B cell (primary cell): ENCODE measurements around the gene SLC5A10. TPM values are rescaled to one million over a fixed set of nuclear protein-coding genes. Genes with fewer than 3 reads are reported as not detected.

ENCODE experiments used
- ATAC-seq: fragments of 200-7000 bp; cut with Tn5 transposase; one replicate; pipeline ENCODE4 v1.10.0; 2021; ENCODE audit warnings: low read depth, mild to moderate bottlenecking, moderate number of reproducible peaks, moderate library complexity
- CTCF ChIA-PET: fragments of 350-600 bp; sonication (Branson Sonifier 250); formaldehyde crosslinking; loops from one replicate; lab custom pipeline; 2021; ENCODE audit warnings: antibody characterized with exemption, inconsistent platforms; lab: Charles Lee
- POLR2A ChIA-PET: fragments of 350-600 bp; sonication (Branson Sonifier 250); formaldehyde crosslinking; loops from one replicate; lab custom pipeline; 2021; ENCODE audit warnings: antibody characterized with exemption; lab: Charles Lee
- DNase-seq: peaks from one replicate; pipeline ENCODE4 v3.0.0; 2013
- H2AFZ ChIP-seq: 2 replicates; pipeline ENCODE4 v1.6.1; 2012; ENCODE audit warnings: mild to moderate bottlenecking, low read depth, low read length; ENCODE audit not compliant: insufficient read depth, poor library complexity, severe bottlenecking
- H3K27ac ChIP-seq, 2 donors: 1 replicate in 1 of 2; 2 replicates in 1 of 2; pipeline ENCODE4 v1.5.1; 2012 to 2013; ENCODE audit warnings: low read length in 2 of 2, mild to moderate bottlenecking in 2 of 2, moderate library complexity in 1 of 2
- H3K27me3 ChIP-seq, 4 experiments: fragments of 200-600 bp in 1 of 4; sonication (generic) in 1 of 4; replicated peaks in 1 of 4; 1 replicate in 2 of 4; 2 replicates in 2 of 4; pipeline versions ENCODE4 v1.6.1 to v1.7.0; 2013 to 2016; ENCODE audit warnings: low read length in 3 of 4, mild to moderate bottlenecking in 2 of 4, mixed read lengths in 1 of 4, moderate library complexity in 1 of 4; ENCODE audit not compliant: insufficient read depth in 4 of 4, control insufficient read depth in 3 of 4; ENCODE audit errors: control extremely low read depth in 1 of 4
- H3K36me3 ChIP-seq, 2 experiments: replicated peaks in 1 of 2; 1 replicate in 1 of 2; 2 replicates in 1 of 2; pipeline versions ENCODE4 v1.6.1 to v1.7.1; 2013; ENCODE audit warnings: low read length in 1 of 2; ENCODE audit not compliant: insufficient read depth in 2 of 2, control insufficient read depth in 1 of 2; ENCODE audit errors: control extremely low read depth in 1 of 2, extremely low read depth in 1 of 2
- H3K4me1 ChIP-seq, 2 donors: fragments of 200-600 bp in 1 of 2; sonication (generic) in 1 of 2; 1 replicate in 1 of 2; 2 replicates in 1 of 2; pipeline versions ENCODE4 v1.5.1 to v1.6.1; 2013 to 2017; ENCODE audit warnings: low read length in 2 of 2; ENCODE audit not compliant: control insufficient read depth in 2 of 2, insufficient read depth in 2 of 2
- H3K4me2 ChIP-seq: replicated peaks from 2 replicates; pipeline ENCODE3; 2012; ENCODE audit warnings: mild to moderate bottlenecking, low read depth, low read length; ENCODE audit not compliant: poor library complexity, severe bottlenecking
- H3K4me3 ChIP-seq, 5 experiments: fragments of 200-600 bp in 1 of 5; sonication (generic) in 1 of 5; 1 replicate in 3 of 5; 2 replicates in 2 of 5; pipeline versions ENCODE4 v1.5.1 to v1.7.0; 2011 to 2016; ENCODE audit warnings: low read length in 4 of 5, mild to moderate bottlenecking in 4 of 5, low read depth in 2 of 5, control low read depth in 1 of 5, moderate library complexity in 1 of 5; ENCODE audit not compliant: insufficient read depth in 1 of 5; ENCODE audit errors: control extremely low read depth in 1 of 5, extremely low read depth in 1 of 5
- H3K79me2 ChIP-seq: fragments of 200-600 bp; sonication (generic); one replicate; pipeline ENCODE4 v1.6.0; 2016; ENCODE audit warnings: low read length; ENCODE audit not compliant: control insufficient read depth, insufficient read depth
- H3K9ac ChIP-seq: fragments of 200-600 bp; sonication (generic); 2 replicates; pipeline ENCODE4 v1.6.1; 2017; ENCODE audit warnings: mild to moderate bottlenecking, low read length, moderate library complexity
- H3K9me3 ChIP-seq, 3 donors: one replicate each; pipeline versions ENCODE4 v1.6.1 to v1.7.1; 2013; ENCODE audit warnings: low read length in 2 of 3; ENCODE audit not compliant: control insufficient read depth in 2 of 3, insufficient read depth in 1 of 3; ENCODE audit errors: control extremely low read depth in 1 of 3
- H4K20me1 ChIP-seq: 2 replicates; pipeline ENCODE4 v1.6.0; 2012; ENCODE audit warnings: mild to moderate bottlenecking, low read length; ENCODE audit not compliant: insufficient read depth, control insufficient read depth, poor library complexity, severe bottlenecking
- H3K27ac Mint-ChIP-seq: one replicate; pipeline ENCODE4 v1.8.0; 2021; ENCODE audit warnings: mixed read lengths
- H3K27me3 Mint-ChIP-seq: one replicate; pipeline ENCODE4 v1.8.0; 2021; ENCODE audit warnings: mixed read lengths
- H3K4me1 Mint-ChIP-seq: one replicate; pipeline ENCODE4 v1.8.0; 2021; ENCODE audit warnings: mixed read lengths
- H3K4me3 Mint-ChIP-seq: one replicate; pipeline ENCODE4 v1.8.0; 2021; ENCODE audit warnings: mixed read lengths
- H3K9me3 Mint-ChIP-seq: one replicate; pipeline ENCODE4 v1.8.0; 2022; ENCODE audit warnings: mixed read lengths; ENCODE audit not compliant: insufficient read depth
- CTCF ChIP-seq: fragments of 200-600 bp; IDR thresholded peaks from one replicate; pipeline ENCODE4 v1.8.0; 2022; ENCODE audit warnings: antibody characterized with exemption, mild to moderate bottlenecking
- EZH2 ChIP-seq: IDR thresholded peaks from 2 replicates; pipeline ENCODE4 v1.6.1; 2012; ENCODE audit warnings: borderline replicate concordance, low read depth, mild to moderate bottlenecking, moderate library complexity, low read length; ENCODE audit not compliant: insufficient read depth, poor library complexity, severe bottlenecking
- WGBS: methylation state at CpG from one replicate; pipeline ENCODE4 v1.1.5; 2013; ENCODE audit warnings: missing lambda C conversion rate; ENCODE audit not compliant: insufficient coverage; 5-methylcytosine and 5-hydroxymethylcytosine counted together
- intact Hi-C: fragments of 100-400 bp; cut with micrococcal nuclease; formaldehyde crosslinking; loops from one replicate; pipeline ENCODE4 v1.10.0; 2022
- polyA plus RNA-seq: library from polyadenylated mRNA; depleted of rRNA; stranded (reverse); fragments of >200 nt; gene quantifications from 2 replicates; pipeline ENCODE4 v1.2.3, GENCODE V29; 2012
- total RNA-seq, 2 donors: library from RNA; stranded (reverse); fragments of 120-200 nt in 1 of 2; gene quantifications; 1 replicate in 1 of 2; 2 replicates in 1 of 2; pipeline versions ENCODE4 v1.2.3 to v1.2.4, GENCODE V29; 2013 to 2022

SLC5A10 gene
- total and polyA plus RNA-seq, 2 donors (not counting 1 experiment from before 2014, with no cell fraction given): not detected

GRCh38 chr17:18974407-18975149 lies 22.6 kb downstream of the SLC5A10 start:
- POLR2A ChIA-PET: no interaction called here
- Mint-ChIP-seq H3K27ac (no peak overlapping the region), H3K27me3 (no peaks in the 10 kb centered on the region), H3K4me1 (no peaks in the 10 kb centered on the region), H3K9me3 (no peaks in the 10 kb centered on the region), H3K4me3 (no peak overlapping the region)
- WGBS: 95% methylated on average over 10 of the region's 10 CpGs
- no peaks in the 10 kb centered on the region for H3K9me3 ChIP-seq
- H3K27ac ChIP-seq: no peak overlapping the region
- ATAC-seq: no peak
- DNase-seq: no peak
- H4K20me1 ChIP-seq: no peaks in the 10 kb centered on the region
- H2AFZ ChIP-seq: no peak overlapping the region
- no peak overlapping the region for H3K4me3 ChIP-seq
- TF ChIP-seq CTCF (no peak), EZH2 (no peak)
- H3K36me3 ChIP-seq: peaks cover 0 to 32% of the 10 kb centered on the region in 2 experiments
- CTCF ChIA-PET: no interaction called here
- no peaks in the 10 kb centered on the region for H3K79me2 ChIP-seq
- H3K9ac ChIP-seq: no peak overlapping the region
- H3K4me2 ChIP-seq: no peak overlapping the region
- no peaks in the 10 kb centered on the region for H3K27me3 ChIP-seq
- H3K4me1 ChIP-seq: no peaks in the 10 kb centered on the region
- intact Hi-C loops: no loop called here

GRCh38 chr17:18975597-18975996 lies 23.6 kb downstream of the SLC5A10 start:
- no peak for ATAC-seq
- Histone ChIP-seq H4K20me1 (no peaks in the 10 kb centered on the region), H3K27ac (no peak overlapping the region), H3K27me3 (no peaks in the 10 kb centered on the region), H3K36me3 (peaks cover 0 to 32% of the 10 kb centered on the region in 2 experiments), H3K79me2 (no peaks in the 10 kb centered on the region), H3K4me3 (no peak overlapping the region), H3K9ac (no peak overlapping the region), H3K4me1 (no peaks in the 10 kb centered on the region), H2AFZ (no peak overlapping the region), H3K9me3 (no peaks in the 10 kb centered on the region), H3K4me2 (no peak overlapping the region)
- Mint-ChIP-seq H3K9me3 (no peaks in the 10 kb centered on the region), H3K27ac (no peak overlapping the region), H3K4me3 (no peak overlapping the region), H3K27me3 (no peaks in the 10 kb centered on the region), H3K4me1 (no peaks in the 10 kb centered on the region)
- CTCF ChIA-PET: no interaction called here
- TF ChIP-seq CTCF (no peak), EZH2 (no peak)
- 94% methylated on average over 13 of the region's 13 CpGs for WGBS
- POLR2A ChIA-PET: interaction anchor here (0.6 kb wide), 1 partner anchor 15 kb away, joined by 3 read pairs; no protein-coding TSS in a partner anchor
- DNase-seq: no peak
- intact Hi-C loops: no loop called here
